Progenitor cell of endocrine pancreas (in vitro differentiated cells): ENCODE results near the gene DCTPP1. TPM values are rescaled to one million over a fixed set of nuclear protein-coding genes. Genes with fewer than 3 reads are reported as not detected.

Experiments used
- DNase-seq: peaks from one replicate; pipeline ENCODE4 v3.0.0; 2021; ENCODE audit warnings: low spot score; ENCODE audit not compliant: unreplicated experiment
- H3K27ac Mint-ChIP-seq: 2 replicates; pipeline ENCODE4 v1.8.0; 2021; ENCODE audit warnings: mild to moderate bottlenecking, moderate library complexity, mixed read lengths
- H3K27me3 Mint-ChIP-seq: 2 replicates; pipeline ENCODE4 v1.8.0; 2021; ENCODE audit warnings: mixed read lengths
- H3K36me3 Mint-ChIP-seq: 2 replicates; pipeline ENCODE4 v1.8.0; 2022; ENCODE audit warnings: mixed read lengths; ENCODE audit not compliant: insufficient read depth
- H3K4me1 Mint-ChIP-seq: 2 replicates; pipeline ENCODE4 v1.8.0; 2021; ENCODE audit warnings: low read depth, mixed read lengths
- H3K4me3 Mint-ChIP-seq: 2 replicates; pipeline ENCODE4 v1.8.0; 2021; ENCODE audit warnings: low read depth, mild to moderate bottlenecking, moderate library complexity, mixed read lengths
- H3K9me3 Mint-ChIP-seq: 2 replicates; pipeline ENCODE4 v1.8.0; 2021; ENCODE audit warnings: low read depth, mixed read lengths
- total RNA-seq: library from RNA; stranded (reverse); gene quantifications from 2 replicates; pipeline ENCODE4 v1.2.1, GENCODE V29; 2021
- TF ChIP-seq, protein P1 (sequence below): fragments of 200-600 bp; sonication (generic); IDR thresholded peaks from one replicate; pipeline ENCODE4 v1.5.0; 2021; ENCODE audit warnings: antibody characterized with exemption, mild to moderate bottlenecking; ENCODE audit not compliant: unreplicated experiment

DCTPP1 gene
- total RNA-seq, 1 donor from 2014 or later, result 65.9 TPM

DNA sequence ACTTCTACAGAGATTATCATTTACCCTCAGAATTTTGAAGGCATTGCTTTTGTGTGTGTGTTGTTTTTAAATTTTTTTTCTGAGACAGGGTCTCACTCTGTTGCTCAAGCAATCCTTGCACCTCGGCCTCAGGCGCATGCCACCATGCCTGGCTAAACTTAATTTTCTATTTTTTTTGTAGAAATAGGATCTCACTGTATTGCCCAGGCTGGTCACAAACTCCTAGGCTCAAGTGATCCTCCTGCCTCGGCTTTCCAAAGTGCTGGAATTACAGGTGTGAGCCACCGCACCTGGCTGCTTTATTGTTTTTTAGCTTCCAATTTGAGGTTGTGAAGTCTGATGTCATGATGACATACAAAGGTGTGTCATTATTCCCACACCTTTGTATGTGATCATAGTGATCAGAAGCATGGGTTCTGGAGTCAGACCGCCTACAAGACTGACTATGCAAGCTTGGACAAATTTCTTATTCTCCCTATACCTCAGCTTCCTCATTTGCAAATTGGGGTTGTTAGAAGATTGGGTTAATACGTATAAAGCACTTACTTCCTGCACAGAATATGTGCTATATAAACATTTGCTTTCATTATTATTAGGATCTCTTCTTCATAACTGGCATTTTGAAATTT is 10.0 kb upstream of the DCTPP1 start:
- Mint-ChIP-seq H3K27ac (no peak overlapping the region), H3K27me3 (peaks cover 2% of the 10 kb centered on the region), H3K4me3 (no peak overlapping the region), H3K4me1 (peaks cover 4% of the 10 kb centered on the region), H3K9me3 (peaks cover 15% of the 10 kb centered on the region), H3K36me3 (peaks cover 19% of the 10 kb centered on the region)
- TF ChIP-seq, protein P1, sequence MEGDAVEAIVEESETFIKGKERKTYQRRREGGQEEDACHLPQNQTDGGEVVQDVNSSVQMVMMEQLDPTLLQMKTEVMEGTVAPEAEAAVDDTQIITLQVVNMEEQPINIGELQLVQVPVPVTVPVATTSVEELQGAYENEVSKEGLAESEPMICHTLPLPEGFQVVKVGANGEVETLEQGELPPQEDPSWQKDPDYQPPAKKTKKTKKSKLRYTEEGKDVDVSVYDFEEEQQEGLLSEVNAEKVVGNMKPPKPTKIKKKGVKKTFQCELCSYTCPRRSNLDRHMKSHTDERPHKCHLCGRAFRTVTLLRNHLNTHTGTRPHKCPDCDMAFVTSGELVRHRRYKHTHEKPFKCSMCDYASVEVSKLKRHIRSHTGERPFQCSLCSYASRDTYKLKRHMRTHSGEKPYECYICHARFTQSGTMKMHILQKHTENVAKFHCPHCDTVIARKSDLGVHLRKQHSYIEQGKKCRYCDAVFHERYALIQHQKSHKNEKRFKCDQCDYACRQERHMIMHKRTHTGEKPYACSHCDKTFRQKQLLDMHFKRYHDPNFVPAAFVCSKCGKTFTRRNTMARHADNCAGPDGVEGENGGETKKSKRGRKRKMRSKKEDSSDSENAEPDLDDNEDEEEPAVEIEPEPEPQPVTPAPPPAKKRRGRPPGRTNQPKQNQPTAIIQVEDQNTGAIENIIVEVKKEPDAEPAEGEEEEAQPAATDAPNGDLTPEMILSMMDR, result no peak
- DNase-seq, result no peak

DNA sequence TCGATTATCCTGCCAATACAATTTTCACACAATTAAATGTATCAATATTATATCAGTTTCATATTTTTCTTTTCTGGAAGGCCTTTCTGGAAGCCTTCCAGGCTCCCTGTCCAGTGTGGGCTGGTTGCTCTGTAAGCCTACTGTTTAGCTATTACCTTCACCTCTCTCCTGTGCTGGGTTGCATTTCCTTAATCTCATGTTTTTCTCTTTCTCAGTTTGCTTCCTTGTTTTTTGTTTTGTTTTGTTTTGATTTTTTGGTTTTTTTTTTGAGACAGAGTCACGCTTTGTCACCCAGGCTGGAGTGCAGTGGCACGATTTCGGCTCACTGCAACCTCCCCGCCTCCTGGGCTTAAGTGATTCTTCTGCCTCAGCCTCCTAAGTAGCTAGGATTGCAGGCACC is 9.0 kb upstream of the DCTPP1 start:
- Mint-ChIP-seq H3K4me3 (no peak overlapping the region), H3K4me1 (peaks cover 6% of the 10 kb centered on the region)
- TF ChIP-seq, protein P1, result no peak

DNA sequence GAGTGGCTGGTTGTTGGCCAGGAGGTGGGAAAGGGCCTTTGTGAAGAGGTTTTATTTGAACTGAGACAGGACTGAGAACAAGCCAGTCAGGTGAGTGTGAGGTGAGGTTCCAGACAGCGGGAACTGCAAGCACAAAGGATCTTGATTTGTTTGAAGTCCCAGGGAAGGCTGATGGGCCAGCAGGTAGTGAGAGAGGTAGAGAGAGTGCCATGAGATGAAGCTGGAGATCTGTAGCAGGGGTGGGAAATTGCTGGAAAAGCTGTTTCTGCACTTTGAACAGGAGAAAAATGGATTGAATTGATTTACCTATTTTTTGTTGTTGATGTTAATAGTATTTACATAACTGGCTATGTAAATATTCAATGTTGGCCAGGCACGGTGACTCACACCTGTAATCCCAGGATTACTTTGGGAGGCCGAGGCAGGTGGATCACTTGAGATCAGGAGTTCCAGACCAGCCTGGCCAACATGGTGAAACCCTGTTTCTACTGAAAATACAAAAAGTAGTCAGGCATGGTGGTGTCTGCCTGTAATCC is 7.7 kb upstream of the DCTPP1 start:
- no peak for DNase-seq
- H3K27ac Mint-ChIP-seq, result peak overlapping the region; percentile 91
- no peak overlapping the region for H3K4me3 Mint-ChIP-seq
- H3K9me3 Mint-ChIP-seq, result peaks cover 3% of the 10 kb centered on the region
- H3K27me3 Mint-ChIP-seq, result peaks cover 3% of the 10 kb centered on the region
- peaks cover 6% of the 10 kb centered on the region for H3K4me1 Mint-ChIP-seq
- H3K36me3 Mint-ChIP-seq, result peaks cover 2% of the 10 kb centered on the region
- TF ChIP-seq, protein P1, result no peak

More for the DNA sequence above, 9.0 kb upstream of the DCTPP1 start:
- DNase-seq, result no peak
- Mint-ChIP-seq H3K27me3 (peaks cover 3% of the 10 kb centered on the region), H3K27ac (no peak overlapping the region), H3K9me3 (peaks cover 12% of the 10 kb centered on the region), H3K36me3 (peaks cover 11% of the 10 kb centered on the region)

DNA sequence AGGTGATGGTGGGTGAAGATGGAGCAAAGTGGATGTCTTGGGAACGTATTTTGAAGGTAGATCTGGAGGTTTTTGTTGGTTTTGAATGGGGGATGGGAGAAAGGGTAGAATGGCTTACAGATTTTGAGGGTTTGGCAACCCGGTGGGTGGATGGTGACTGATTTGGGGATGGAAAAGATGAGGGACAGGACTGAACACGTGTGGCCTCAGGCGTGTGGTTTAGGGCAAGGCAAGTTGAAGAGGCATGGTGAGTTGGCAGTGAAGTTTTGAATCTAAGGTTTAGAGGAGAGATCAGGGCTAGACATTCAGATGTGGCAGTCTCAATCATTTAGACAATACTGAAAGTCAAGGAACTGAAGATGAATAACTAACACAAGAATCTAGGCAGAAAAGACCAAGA is 5.0 kb upstream of the DCTPP1 start:
- Mint-ChIP-seq H3K4me1 (peaks cover 6% of the 10 kb centered on the region), H3K9me3 (peaks cover 3% of the 10 kb centered on the region)
- TF ChIP-seq, protein P1, result no peak

DNA sequence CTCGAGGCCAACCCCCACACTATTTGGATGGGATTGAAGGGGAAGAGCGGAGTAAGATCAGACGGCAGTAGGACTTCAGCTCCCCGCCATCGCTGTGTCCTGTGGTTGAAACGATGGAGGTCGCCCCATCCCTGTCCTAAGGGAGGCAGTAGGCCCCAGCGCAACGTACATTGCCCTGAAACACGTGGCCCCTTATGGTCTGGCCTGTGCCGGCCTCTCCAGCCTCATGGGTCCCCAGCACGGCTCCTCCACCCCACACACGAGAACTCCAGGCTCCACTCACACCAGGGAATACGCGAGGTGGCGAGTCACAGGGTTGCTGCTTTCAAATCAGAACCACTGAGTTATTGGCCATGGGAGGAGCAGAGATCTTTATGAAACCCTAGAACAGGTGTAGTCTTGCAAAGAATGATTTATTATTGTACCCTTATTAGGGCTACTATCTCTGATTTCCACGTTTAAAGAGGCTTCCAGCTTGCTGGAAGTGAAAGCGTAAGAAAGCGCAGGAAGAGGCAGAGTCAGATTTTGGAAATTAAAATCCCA is 669 bp upstream of the DCTPP1 start:
- Mint-ChIP-seq H3K4me3 (no peak overlapping the region), H3K4me1 (peaks cover 10% of the 10 kb centered on the region), H3K36me3 (peaks cover 12% of the 10 kb centered on the region), H3K9me3 (no peaks in the 10 kb centered on the region), H3K27ac (no peak overlapping the region), H3K27me3 (peaks cover 3% of the 10 kb centered on the region)
- TF ChIP-seq, protein P1, result no peak
- DNase-seq, result no peak

More for the DNA sequence above, 5.0 kb upstream of the DCTPP1 start:
- no peak for DNase-seq
- Mint-ChIP-seq H3K36me3 (no peaks in the 10 kb centered on the region), H3K4me3 (no peak overlapping the region), H3K27ac (no peak overlapping the region), H3K27me3 (peaks cover 3% of the 10 kb centered on the region)
